ENCODE measurements around the gene ANXA2.

DNA sequence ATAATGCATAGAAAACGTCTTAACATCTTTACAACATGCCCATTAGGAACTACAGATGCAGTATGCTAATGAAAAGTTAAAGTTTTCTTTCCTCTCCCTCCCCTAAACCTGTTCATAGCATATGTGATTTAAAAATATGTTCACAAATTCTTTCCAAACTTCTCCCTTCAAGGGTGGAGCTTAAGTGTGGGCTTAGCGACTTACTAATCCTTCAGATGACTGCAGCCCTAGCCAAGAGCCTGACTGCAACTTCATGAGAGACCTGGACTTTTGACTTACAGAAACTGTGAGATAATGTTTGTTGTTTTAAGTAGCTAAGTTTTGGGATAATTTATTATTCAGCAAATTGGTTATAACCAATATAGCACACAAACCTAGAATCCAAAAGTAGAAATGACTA, 22.0 kb upstream of the ANXA2 start:
- no peak for TF ChIP-seq CTCF (IDR thresholded peaks at IDR 0.05)
- TF ChIP-seq POLR2AphosphoS5 (IDR thresholded peaks at IDR 0.05; ENCODE audit: low read depth, low read length) = no peak
- no peak for TF ChIP-seq REST (IDR thresholded peaks at IDR 0.05; ENCODE audit: insufficient read depth in 1 of 2, low read depth in 2 of 2, low read length in 1 of 2)

Data from Panc1 (cell line).